K562 (cell line): Measurements from ENCODE around the gene VRK1. TPM values are rescaled to one million over a fixed set of nuclear protein-coding genes. Genes with fewer than 3 reads are reported as not detected.

ENCODE experiments used
- AFF1 ChIP-seq, 2 experiments: fragments of 450-650 bp; IDR thresholded peaks; 2 replicates each; pipeline ENCODE4 v1.6.1; 2018; ENCODE audit warnings: mild to moderate bottlenecking in 2 of 2, low read depth in 1 of 2; ENCODE audit not compliant: partially characterized antibody in 2 of 2
- CEBPB ChIP-seq: fragments of 450-650 bp; IDR thresholded peaks from 2 replicates; pipeline ENCODE4 v1.6.1; 2016; ENCODE audit warnings: missing genetic modification characterization, missing compliant biosample characterization
- DACH1 ChIP-seq: fragments of 450-650 bp; IDR thresholded peaks from 2 replicates; pipeline ENCODE4 v1.6.1; 2018; ENCODE audit not compliant: partially characterized antibody
- E2F6 ChIP-seq, 2 experiments: IDR thresholded peaks; 2 replicates each; pipeline ENCODE4 v1.6.1; 2011; ENCODE audit warnings: borderline replicate concordance in 1 of 2, control low read depth in 1 of 2, low read depth in 1 of 2, low read length in 1 of 2, mild to moderate bottlenecking in 1 of 2, mixed read lengths in 1 of 2, moderate library complexity in 1 of 2; ENCODE audit not compliant: insufficient read depth in 1 of 2, insufficient read length in 1 of 2, poor library complexity in 1 of 2, severe bottlenecking in 1 of 2; ENCODE audit errors: extremely low read depth in 1 of 2
- EGR1 ChIP-seq: fragments of 450-650 bp; conservative IDR thresholded peaks from 2 replicates; pipeline ENCODE4 v1.6.1; 2017; ENCODE audit warnings: mild to moderate bottlenecking
- ERF ChIP-seq: fragments of 450-650 bp; formaldehyde crosslinking; IDR thresholded peaks from 2 replicates; pipeline ENCODE4 v1.4.0; 2020; ENCODE audit warnings: mild to moderate bottlenecking, mixed read lengths
- FOXA3 ChIP-seq, 2 experiments: fragments of 450-650 bp in 1 of 2; sonication (generic) in 1 of 2; formaldehyde crosslinking; IDR thresholded peaks in 1 of 2; conservative IDR thresholded peaks in 1 of 2; 2 replicates each; pipeline versions ENCODE4 v1.4.0 to v1.8.0; 2020 to 2022; ENCODE audit warnings: mild to moderate bottlenecking in 2 of 2, missing genetic modification reagents in 1 of 2
- IRF1 ChIP-seq: sonication (generic); formaldehyde crosslinking; IDR thresholded peaks from 2 replicates; pipeline ENCODE4 v1.8.0; 2022; ENCODE audit warnings: missing genetic modification reagents, mild to moderate bottlenecking, borderline replicate concordance
- KAT2B ChIP-seq: IDR thresholded peaks from one replicate; pipeline ENCODE4 v1.6.1; 2012; ENCODE audit warnings: low read depth, mild to moderate bottlenecking, control low read depth, inconsistent platforms, low read length, moderate library complexity
- NR2F6 ChIP-seq: fragments of 450-650 bp; formaldehyde crosslinking; IDR thresholded peaks from 2 replicates; pipeline ENCODE4 v1.4.0; 2020; ENCODE audit warnings: mild to moderate bottlenecking
- PML ChIP-seq: IDR thresholded peaks from 2 replicates; pipeline ENCODE4 v1.6.1; 2012; ENCODE audit warnings: low read length, inconsistent platforms
- POLR2A ChIP-seq: fragments of 450-650 bp; conservative IDR thresholded peaks from 2 replicates; pipeline ENCODE4 v1.6.1; 2016
- PPARD ChIP-seq: fragments of 250-450 bp; sonication (Bioruptor Pico); IDR thresholded peaks from 2 replicates; pipeline ENCODE4 v1.8.0; 2022; ENCODE audit warnings: inconsistent platforms, mild to moderate bottlenecking, moderate library complexity
- PRPF4 ChIP-seq: fragments of 200-400 bp; formaldehyde crosslinking; IDR thresholded peaks from one replicate; pipeline ENCODE4 v1.6.1; 2017; ENCODE audit warnings: low read length, low read depth, mild to moderate bottlenecking; ENCODE audit not compliant: insufficient read depth, poor library complexity, severe bottlenecking
- SMARCA4 ChIP-seq: fragments of 450-650 bp; IDR thresholded peaks from 2 replicates; pipeline ENCODE4 v1.6.1; 2016
- SUPT5H ChIP-seq: fragments of 450-650 bp; IDR thresholded peaks from 2 replicates; pipeline ENCODE4 v1.6.1; 2016
- TOE1 ChIP-seq, 2 experiments: fragments of 450-650 bp in 1 of 2; sonication (generic) in 1 of 2; formaldehyde crosslinking in 1 of 2; IDR thresholded peaks; 2 replicates each; pipeline versions ENCODE4 v1.7.1 to v1.8.0; 2016 to 2022; ENCODE audit warnings: borderline replicate concordance in 2 of 2, mild to moderate bottlenecking in 2 of 2, antibody characterized with exemption in 1 of 2, inconsistent platforms in 1 of 2, low read depth in 1 of 2, missing genetic modification reagents in 1 of 2, moderate library complexity in 1 of 2
- ZKSCAN1 ChIP-seq: fragments of 150-350 bp; IDR thresholded peaks from 2 replicates; pipeline ENCODE4 v1.6.1; 2016; ENCODE audit warnings: low read depth, low read length
- ZNF146 ChIP-seq: IDR thresholded peaks from one replicate; pipeline ENCODE4 v1.6.1; 2018; ENCODE audit warnings: missing compliant biosample characterization; ENCODE audit not compliant: unreplicated experiment
- ZNF239 ChIP-seq: fragments of 250-450 bp; sonication (Bioruptor Pico); IDR thresholded peaks from 2 replicates; pipeline ENCODE4 v1.4.0; 2020; ENCODE audit warnings: mild to moderate bottlenecking
- ZNF512 ChIP-seq: IDR thresholded peaks from 2 replicates; pipeline ENCODE4 v1.6.1; 2016; ENCODE audit warnings: missing genetic modification characterization, missing compliant biosample characterization
- polyA plus RNA-seq, 8 experiments: library from polyadenylated mRNA; depleted of rRNA in 4 of 8; stranded (reverse) in 5 of 8; unstranded in 3 of 8; fragments of >200 nt; fragmentation: Nextera tagmentation in 2 of 8; fragmentation: Illumina TruSeq in 1 of 8; extraction: Ambion mirVana in 2 of 8; extraction: Trizol in 1 of 8; gene quantifications; 2 replicates each; pipeline versions ENCODE4 v1.2.1 to v1.2.3, GENCODE V29; 2011 to 2014; ENCODE audit warnings: inconsistent platforms in 1 of 8, missing spikeins in 1 of 8
- total RNA-seq, 7 experiments: library from RNA; depleted of rRNA in 6 of 7; stranded (reverse); fragments of >200 nt in 6 of 7; fragmentation: Illumina TruSeq in 2 of 7; extraction: Trizol in 2 of 7; gene quantifications; 2 replicates each; pipeline versions ENCODE4 v1.2.1 to v1.2.3, GENCODE V29; 2011 to 2021; ENCODE audit warnings: low replicate concordance in 1 of 7

VRK1 gene
- total and polyA plus RNA-seq, 9 of the 15 experiments (the other 6 are each of a cell fraction or from before 2014, with no cell fraction given), result 83.6 to 177 (median 116) TPM

- no peak for TF ChIP-seq ERF (CRISPR knock-in tag)
- TF ChIP-seq PPARD (CRISPR knock-in tag), result no peak
- TF ChIP-seq ZNF239 (CRISPR knock-in tag), result no peak
- TF ChIP-seq EGR1, result peak; percentile 64
- TF ChIP-seq CEBPB (tag), result no peak
- TF ChIP-seq E2F6 (IDR thresholded peaks at IDR 0.05; ENCODE audit: borderline replicate concordance in 1 of 2, extremely low read depth in 1 of 2, insufficient read depth in 1 of 2, insufficient read length in 1 of 2, low read depth in 1 of 2, low read length in 1 of 2, poor library complexity in 1 of 2, severe bottlenecking in 1 of 2), result peak; percentile 98
- TF ChIP-seq AFF1 (IDR thresholded peaks at IDR 0.05; ENCODE audit: low read depth in 1 of 2, partially characterized antibody in 2 of 2), result peak in 1 of 2 experiments; percentile 96
- TF ChIP-seq ZNF146 (CRISPR knock-in tag), result no peak
- no peak for TF ChIP-seq FOXA3 (CRISPR knock-in tag; conservative IDR thresholded peaks at IDR 0.05 in 1 of 2, IDR thresholded peaks at IDR 0.05 in 1 of 2)
- TF ChIP-seq ZKSCAN1, result no peak
- no peak for TF ChIP-seq PRPF4
- TF ChIP-seq NR2F6 (CRISPR knock-in tag), result no peak
- TF ChIP-seq PML, result 0 out of 2 replicates have a peak, but pooled peaks have one; percentile 6
- TF ChIP-seq KAT2B, result no peak
- TF ChIP-seq IRF1 (CRISPR knock-in tag), result no peak
- TF ChIP-seq TOE1 (IDR thresholded peaks at IDR 0.05; ENCODE audit: borderline replicate concordance), result no peak
- no peak for TF ChIP-seq TOE1 (CRISPR knock-in tag; IDR thresholded peaks at IDR 0.05; ENCODE audit: borderline replicate concordance, low read depth)
- no peak for TF ChIP-seq SMARCA4
- no peak for TF ChIP-seq DACH1
- peak; percentile 75 for TF ChIP-seq POLR2A
- TF ChIP-seq ZNF512 (tag), result no peak
- peak; percentile 72 for TF ChIP-seq SUPT5H
Measured at GRCh38 chr14:96796851-96797581, at the start of gene VRK1 (continued).
